Hematopoietic multipotent progenitor cell treated with erythropoietin and hydrocortisone succinate and interleukin-3 and kit ligand, for 17 days (in vitro differentiated cells): ENCODE data around the gene CDH13.

ENCODE experiments used
- DNase-seq: peaks from one replicate; pipeline ENCODE4 v3.0.0-alpha.2; 2015; ENCODE audit warnings: low spot score

Gene CDH13

DNA sequence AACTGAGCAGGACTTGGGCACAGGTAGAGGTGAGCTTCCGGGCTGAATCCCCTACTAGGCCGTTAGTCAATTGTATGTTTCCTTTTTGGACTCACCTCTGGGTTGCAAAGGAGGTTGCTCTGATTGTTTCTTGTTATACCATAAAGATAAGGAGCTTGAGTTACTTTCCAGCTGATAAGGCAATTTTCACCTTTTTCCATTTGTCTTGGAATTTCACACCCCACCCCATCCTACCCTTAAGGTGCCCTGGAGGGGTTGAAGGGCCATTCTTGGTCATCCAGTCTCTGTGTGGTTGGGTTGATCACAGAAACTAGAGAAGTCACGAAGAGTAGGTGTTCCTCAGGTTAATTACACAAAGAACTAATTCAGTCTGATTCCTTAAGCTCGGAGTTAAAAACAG lies 162.2 kb downstream of the CDH13 start:
- DNase-seq, result no peak

DNA sequence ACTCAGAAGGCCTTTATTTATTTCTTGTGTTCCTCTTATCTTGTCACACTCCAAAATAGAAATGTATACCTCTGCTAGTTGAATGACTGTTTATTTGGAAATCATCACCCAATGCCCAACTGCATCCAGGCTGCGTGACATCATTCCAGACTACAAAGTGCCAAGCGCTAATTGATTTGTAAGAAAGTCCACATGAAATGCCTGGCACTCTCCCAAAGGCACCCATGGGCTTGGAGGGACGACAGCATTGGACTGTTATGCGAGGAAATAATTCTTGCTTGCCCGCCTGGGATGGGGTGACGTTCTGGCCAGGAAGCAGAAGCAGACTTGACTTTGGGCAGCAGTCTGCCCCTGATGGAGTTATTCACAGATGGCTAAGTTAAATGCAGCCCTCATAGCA lies 165.9 kb downstream of the CDH13 start:
- no peak for DNase-seq

DNA sequence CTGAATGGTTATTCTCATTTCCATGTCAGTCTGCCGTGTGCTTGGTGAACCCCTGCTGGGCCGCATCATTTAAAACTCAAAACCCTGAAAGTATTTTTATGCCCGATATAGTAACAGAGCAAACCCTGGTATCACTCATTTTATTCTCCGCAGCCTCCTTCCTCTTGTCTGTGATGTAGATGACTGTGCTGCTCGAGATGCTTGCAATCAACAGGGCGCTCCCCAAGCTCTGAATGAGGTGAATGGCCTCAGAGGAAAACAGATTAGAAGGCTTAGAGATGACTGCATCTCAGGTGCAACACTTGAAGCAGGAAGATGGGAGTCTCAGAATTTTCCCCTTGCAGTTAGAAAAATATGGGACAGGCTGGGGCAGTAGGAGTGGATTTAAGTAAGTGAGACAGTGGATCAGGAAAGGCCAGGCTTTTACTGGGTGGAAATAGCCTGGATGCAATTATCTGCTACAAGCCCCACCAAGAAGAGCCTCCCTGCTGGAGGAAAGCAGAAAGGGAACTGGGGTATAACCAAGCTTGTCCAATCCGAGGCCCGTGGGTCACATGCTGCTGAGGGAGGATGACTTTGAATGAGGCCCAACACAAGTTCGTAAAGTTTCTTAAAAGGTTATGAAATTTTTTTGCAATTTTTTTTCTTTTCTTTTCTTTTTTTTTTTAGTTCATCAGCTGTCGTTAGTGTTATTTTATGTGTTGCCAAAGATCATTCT lies 166.9 kb downstream of the CDH13 start:
- no peak for DNase-seq

DNA sequence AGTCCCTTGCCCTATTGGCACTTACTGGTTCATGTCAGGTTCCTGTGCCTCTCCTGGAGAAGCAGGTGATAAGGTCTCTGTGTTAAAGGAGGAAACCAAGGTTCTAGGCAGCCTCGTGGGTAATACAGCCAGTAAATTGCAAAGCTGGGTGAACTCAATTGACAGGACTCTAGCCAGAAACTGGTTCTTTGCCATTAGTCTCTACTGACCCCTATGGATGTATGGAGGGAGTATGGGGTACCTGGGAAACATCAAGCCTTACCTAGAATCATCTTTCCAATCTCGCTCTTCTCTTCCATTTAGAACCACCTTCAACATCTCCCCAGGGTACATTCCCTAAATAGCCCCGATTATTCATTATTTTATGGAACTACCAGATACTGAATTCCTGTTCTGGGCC lies 169.3 kb downstream of the CDH13 start:
- no peak for DNase-seq

DNA sequence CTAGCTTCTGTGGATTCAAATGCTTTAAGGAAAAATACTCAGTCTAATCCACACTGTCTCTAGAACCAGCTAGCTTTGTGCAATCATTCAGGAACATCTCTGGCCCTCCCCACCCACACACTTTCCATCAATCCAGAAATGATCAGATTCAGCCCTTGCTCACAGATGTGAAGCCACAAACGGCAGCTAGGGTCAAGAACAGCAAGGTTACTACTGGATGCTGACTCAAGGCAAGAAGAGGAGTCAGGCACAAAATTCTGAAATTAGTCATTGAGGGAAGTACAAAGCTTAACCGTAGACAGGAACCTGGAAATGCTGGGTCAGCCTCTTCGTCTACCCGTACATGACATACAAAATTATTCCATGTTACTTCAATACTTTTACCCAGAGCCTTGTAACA lies 174.6 kb downstream of the CDH13 start:
- no peak for DNase-seq

DNA sequence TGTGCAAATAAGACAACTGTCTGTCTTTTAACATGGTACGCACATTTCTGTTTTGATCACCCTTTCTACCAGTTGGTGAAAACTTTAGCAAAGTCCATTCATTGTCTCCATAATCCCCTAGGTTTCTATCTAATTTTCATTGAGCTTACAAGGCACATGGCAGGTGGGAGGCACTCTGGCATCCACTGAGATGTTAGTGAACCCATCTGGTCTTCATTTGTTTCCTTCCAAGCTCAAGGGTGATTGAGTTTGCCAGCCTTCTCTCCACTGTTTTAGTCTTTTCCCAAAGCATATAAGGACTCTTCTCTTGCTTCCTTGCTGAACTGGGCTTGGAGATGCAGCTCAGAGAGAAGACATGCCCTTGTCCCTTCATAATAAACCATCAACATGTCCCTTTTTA lies 179.1 kb downstream of the CDH13 start:
- no peak for DNase-seq

DNA sequence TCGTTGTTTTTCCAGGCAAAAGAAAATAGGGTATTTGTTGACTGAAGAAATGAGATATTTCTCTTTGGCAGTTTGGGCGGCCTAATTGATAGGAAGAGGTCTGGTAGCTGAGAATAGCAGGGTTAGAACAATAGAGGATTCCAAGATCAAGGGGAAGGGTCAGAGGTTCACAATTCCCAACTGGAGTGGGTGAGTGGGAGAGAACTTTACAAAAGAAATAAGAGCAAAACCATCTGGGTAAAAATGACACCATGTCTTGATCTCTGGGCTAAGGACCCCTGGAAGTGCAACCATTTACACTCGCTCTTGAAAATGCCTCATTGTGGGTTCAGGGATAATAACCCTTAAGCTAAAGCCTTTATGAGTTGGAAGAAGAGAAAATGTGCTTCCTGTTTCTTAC lies 180.5 kb downstream of the CDH13 start:
- no peak for DNase-seq

DNA sequence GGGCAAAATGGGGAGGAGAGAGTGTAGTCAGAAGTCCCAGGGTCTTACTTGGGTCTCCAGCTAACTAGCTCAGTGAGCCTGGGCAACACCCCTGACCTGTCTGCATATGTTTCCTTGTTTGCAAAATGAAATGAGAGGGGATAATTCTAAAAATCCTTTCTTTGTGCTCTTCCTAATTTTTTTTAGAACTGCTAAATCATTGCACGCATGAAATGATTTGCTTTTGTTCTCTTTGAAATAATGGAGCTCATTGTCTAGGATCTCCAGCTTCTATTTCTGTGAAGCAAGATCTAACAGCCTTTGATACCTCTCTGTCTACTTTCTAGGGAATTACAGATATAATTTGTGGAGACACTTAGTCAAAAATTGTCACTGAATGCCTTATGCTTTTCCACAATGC lies 181.3 kb downstream of the CDH13 start:
- no peak for DNase-seq

DNA sequence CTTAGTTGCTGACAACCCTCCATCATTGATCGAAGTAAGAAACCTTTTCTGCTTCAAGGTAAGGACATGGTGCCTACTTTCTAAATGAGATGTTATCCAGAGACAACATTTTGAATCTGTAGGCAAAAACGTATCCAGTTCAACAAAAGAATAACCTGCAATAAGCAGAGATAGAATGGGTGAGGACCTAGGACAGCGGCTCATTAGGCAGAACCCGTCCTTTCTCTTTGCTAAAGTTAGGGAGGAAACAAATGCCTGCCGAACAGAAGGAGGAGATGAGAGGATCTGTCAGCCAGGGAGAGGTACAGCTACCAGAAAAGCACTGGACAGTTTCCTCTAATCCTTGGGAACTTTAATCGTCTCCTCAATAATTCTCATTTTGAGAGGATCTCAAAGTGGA lies 183.3 kb downstream of the CDH13 start:
- no peak for DNase-seq

DNA sequence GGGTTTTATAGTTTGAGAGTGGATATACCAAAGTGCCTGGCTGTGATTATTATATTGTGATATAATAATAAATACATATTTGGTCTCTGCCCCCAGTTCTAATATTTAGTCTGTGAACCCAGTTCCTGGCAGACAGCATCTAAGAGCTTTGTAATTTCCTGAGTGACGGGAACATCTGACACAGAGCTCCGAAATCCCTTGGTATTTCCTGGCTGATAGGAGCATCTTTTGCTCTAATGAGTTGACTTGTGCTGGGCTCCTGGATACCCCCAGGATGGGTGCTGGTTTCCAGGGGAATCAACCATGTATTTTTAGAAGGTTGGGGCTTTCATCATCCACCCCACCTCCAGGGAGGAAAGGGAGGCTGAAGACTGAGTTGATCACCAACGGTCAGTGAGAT lies 187.3 kb downstream of the CDH13 start:
- no peak for DNase-seq

DNA sequence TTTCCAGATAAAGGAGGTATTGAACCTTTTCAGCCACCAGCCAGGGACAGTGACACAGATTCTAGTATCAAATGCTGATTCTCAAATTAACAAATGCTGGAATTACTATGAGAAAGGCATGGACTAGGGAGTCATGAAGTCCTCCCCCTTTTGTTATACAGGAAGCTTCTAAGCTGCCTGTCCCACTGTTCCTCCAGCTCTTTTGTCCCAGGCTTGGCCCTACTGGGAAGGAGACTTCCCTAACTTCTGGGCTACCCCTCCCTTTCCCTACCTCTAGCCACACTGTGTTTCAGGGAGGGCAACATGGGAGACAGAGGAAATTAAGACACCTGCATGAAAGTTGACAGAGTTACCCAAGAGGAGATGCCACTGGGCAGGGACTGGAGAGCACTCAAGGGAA lies 192.5 kb downstream of the CDH13 start:
- no peak for DNase-seq

DNA sequence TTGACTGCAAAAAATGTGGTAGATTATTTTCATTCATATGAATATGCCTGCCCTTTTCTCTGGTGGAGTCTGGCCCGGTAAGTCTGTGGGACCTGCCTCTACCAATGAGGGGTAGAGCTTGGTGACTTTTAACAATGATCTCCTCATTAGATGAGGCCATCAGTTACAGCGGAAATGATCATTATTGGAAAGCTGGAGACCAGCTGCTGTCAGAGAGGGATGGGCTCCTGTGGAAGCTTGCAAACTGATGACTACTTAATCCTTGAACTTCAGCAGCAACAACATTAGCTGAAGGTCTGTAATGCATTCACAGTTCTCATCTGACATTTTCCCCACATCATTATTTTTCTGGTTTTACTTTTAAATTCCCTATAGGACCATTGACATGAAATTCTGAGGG lies 194.1 kb downstream of the CDH13 start:
- no peak for DNase-seq

DNA sequence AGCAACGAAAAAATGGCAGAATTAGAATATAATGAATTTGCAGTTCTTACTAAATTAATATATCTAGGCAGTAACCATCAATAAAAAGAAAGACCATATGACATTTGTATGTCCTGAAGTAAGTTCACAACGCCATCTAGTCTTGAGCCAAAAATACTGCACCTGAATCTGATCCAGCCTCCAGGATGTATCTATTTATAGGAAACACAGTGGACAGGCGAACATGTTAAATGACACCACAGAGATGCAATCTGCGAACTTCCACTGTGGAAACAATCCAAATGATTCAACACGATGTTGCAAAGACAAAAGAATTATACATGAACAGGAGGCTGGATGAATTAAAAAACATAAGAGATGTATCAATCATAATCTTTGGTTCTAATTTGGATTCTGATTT lies 197.6 kb downstream of the CDH13 start:
- DNase-seq, result no peak

DNA sequence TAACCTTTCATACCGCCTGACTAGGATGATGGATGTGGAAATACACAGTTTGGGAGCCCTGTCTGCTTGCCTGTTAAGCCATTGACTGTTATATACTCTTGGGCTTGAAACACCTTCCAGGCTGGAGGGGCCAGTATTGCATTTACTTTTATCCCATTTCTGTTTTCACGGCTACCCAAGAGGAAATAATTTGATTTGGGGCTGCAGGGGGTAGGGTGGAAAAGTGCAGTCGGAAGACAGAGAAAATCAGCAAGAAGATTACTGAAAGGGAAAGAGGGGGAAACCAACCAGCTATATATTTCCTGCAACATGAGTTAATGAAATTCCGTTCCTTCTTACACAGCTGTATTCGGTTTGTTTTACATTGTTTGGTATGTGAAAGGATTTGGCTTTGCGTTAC lies 202.5 kb downstream of the CDH13 start:
- DNase-seq, result no peak

DNA sequence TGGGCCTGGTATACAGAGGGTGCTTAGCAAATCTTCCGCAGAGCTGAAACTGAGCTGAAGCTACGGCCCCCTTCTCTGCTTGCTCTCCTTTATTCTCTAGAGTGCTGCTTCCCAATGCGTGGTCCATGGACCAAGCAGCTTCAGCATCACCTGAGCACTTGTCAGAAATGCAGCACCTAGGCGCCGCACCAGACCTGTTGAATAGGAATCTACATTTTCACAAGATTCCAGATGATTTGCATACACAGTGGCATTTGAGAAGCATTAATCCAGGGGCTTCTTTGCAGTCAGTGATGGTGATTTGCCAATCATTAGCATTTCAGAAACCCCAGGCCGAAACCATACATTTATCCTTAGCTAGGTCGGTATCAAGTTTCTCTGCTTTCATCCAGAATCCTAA lies 204.2 kb downstream of the CDH13 start:
- DNase-seq, result no peak

DNA sequence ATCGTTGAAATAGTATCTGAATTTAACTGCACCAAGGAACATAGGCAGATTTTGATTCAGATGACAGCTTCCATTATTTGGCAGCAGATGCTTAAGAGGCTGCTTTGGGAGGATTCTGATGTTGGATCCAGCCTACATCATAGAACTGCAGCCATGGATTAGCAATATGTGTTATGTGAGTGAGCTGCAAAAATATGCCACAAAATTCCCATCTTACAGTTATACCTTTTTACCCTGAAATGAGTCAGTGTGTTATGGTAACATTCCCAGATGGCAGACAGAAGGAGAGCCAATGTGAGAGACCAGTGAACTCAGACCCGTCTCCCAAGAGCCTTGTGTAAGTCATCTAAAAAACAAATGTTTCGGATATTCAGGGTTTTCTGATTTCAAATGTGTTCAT lies 206.1 kb downstream of the CDH13 start:
- no peak for DNase-seq

DNA sequence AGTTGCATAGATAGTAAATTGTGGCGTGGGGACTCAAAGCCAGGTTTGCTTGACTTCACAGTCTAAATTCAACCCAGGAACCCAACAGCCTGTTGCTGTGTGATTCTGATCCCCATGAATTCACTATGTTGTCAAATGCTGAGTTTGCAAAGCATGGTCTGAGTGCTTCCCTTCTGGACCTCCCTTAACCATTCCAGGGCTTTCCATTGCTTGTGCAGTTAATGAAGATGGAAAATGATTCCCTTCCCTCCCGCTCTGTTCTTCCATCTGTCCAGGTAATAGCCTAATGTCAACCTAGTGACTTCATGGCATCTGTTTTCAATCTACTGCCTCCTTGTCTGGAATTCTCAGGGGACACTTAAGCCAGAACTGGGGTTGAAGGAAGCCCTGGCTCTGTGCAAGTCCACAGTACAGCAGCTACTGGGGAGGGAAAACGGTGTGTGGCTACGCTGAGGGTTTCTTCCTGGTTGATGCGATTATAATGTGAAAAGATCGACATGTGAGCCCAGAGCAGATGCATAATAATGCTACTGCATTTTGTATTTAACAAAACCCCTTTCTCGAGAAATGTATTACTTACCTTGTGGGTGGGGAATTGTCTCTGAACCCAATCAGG lies 206.7 kb downstream of the CDH13 start:
- DNase-seq, result no peak

DNA sequence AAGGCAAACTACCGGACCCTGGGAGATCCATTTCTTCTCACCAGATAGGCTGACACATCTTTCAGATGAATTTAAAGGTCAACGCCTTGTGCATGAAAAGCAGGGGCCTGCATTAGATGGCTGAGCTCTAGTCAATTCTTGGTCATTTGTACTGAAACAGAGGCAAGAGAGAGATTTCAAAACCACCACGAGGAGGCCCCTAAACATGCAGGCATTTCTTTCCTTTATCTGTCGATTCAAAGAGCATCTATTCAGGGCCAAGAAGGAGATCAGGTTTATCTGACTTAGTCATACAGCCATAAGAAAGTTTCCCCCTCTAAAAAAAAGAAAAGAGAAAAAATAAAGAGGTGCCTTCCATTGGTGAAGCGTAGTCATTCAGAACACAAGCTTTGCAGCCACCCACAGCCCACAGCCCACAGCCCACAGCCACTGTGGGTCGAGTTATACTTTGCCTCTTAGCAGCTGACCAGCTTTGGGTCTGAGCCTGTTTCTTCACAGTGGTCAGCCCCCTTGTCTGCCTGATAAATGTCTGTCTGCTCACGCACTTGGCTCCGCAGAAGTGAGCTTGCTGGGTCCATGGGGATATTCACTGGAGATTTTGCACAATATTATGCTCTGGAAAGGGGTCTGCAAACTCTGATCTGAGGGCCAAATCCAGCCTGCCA lies 207.5 kb downstream of the CDH13 start:
- DNase-seq, result no peak

DNA sequence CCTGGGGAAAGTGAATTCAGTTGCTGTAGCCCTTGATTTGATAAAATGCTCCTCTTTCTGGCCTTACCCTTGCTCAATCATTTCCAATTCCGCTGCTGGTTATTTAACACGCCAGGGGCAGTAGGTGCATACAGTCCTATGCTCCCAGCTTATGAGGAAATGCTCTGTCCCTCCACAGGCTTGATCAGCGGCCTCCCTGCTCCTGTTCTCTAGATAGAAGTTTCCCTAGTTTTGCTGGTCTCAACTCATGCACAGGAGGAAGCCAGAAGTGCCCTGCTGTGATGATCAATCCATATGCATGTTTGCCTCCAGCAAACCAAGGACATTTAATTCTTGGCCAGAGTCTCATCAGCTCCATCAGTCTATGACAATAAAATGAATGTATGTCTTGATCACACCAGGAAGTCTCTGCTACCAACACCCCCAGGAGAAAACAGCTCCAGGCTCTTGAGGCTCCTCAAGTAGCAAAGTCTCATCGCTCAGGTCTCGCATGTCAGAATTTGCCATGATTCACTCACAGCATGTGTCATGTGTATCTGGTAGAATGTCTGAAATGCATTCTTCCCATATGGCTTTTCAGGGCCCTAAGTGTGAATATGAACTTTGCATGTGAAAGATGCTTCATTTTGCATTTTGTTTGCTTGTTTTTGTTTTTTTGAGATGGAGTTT lies 208.9 kb downstream of the CDH13 start:
- no peak for DNase-seq

DNA sequence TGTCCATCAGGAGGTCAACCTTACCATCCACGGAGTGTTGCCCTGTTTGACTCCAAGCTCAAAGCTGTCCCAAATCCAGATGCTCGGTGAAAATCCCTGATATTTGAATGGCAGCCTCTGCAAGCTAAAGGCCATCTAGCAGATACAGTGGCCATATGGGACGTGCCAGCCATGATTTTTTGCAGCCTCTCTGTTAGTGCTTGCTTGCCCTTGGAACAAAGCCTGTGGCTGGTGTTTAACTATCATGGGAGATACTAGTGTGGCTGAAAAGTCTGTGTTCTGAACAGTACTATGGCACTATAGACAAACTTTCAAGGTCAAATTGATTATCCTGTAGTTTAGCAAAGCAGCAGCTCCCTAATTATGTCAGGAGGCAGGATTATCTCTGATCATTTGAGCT lies 214.3 kb downstream of the CDH13 start:
- DNase-seq, result no peak

DNA sequence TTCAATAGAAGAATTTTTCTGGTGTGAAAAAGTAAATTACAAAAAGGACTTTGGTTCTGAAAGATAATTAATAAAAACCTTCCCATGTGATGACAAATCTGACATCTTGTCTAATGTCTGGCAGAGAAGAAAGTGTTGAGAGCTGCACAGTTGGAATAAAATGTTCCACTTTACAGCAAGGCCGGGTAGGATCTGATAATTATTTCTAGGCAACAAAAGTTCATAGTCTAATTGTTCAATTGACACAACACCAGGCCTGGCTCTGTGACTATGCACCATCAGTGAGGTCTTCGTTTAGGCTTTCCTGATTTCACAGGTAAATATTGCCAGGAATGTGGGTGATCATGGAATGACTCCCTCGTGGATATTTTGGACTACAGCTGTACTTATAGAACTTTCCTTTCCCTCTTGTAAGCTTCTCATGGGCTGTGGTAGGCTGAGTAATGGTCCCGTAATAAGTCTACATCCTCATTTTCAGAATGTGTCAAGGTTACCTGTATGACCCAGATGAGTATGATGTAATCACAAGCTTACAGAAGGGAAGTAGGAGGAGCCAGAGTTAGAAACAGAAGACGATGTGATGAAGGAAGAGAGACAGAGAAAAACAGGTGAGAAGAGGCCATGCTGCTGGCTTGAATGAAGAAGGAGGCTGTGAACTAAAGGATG lies 217.0 kb downstream of the CDH13 start:
- no peak for DNase-seq

DNA sequence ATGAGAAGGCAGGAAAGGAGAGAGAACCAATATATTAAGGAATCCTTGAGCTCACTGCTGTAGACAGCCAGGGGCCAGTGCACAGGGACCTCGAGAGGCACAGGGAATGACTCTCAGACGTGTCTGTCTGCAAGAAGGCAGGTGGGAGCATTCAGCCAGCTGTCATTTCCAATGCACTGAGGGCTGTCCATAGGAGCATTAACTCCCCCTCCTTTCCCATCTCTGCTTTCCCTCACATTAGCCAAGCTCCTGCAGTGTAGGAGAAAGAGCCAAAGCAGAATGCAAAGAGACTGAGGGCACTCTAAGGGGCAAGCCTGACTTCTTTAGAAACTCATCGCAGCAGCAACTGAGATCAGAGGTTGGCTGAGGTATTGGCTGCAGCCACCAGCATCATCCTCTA lies 218.3 kb downstream of the CDH13 start:
- DNase-seq, result no peak

DNA sequence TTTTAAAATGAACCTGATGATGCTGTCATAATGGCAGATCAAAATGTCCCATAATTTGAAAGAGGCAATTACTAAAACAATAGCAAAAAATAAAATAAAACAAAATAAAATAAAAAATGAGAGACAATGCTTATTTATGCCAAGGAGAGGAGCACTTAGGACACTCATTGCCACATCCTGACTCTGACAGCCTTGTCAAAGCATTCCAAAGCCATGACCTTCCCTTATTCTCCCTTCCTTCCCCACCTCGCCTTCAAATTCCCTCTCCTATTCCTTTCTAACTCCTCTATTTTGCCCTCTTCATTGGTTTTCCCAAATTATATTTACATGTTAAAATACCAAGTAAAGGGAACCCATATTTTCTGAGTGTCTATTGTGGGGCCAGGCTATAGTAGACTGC lies 220.0 kb downstream of the CDH13 start:
- DNase-seq, result no peak
